Stimulated activated CD4-positive, alpha-beta T cell treated with anti-CD3 and anti-CD28 coated beads, Interleukin-2, amount 100 ng/mL, for 24 hours (primary cell): Measurements from ENCODE around the gene CSTF1.
"Not testable (repeated sequence)": the region's sequence is repeated elsewhere in the genome, so short reads cannot be mapped to it uniquely, and the experiment has no call there.

Source experiments
- DNase-seq, 2 donors: peaks; one replicate each; pipeline ENCODE4 v3.0.0-alpha.2; 2020

Gene CSTF1

DNA sequence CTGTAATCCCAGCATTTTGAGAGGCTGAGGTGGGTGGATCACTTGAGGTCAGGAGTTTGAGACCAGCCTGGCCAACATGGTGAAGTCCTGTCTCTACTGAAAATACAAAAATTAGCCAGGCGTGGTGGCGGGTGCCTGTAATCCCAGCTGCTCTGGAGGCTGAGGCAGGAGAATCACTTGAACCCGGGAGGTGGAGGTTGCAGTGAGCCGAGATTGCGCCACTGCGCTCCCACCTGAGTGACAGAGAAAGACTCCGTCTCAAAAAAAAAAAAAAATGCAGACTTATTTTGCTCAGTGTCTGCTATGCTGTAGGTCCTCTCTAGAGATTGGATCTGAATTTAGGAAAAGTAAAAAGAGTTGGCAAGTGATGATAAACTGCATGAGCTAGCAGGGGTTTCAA, 18.8 kb downstream of the CSTF1 start:
- DNase-seq: not testable (repeated sequence)

DNA sequence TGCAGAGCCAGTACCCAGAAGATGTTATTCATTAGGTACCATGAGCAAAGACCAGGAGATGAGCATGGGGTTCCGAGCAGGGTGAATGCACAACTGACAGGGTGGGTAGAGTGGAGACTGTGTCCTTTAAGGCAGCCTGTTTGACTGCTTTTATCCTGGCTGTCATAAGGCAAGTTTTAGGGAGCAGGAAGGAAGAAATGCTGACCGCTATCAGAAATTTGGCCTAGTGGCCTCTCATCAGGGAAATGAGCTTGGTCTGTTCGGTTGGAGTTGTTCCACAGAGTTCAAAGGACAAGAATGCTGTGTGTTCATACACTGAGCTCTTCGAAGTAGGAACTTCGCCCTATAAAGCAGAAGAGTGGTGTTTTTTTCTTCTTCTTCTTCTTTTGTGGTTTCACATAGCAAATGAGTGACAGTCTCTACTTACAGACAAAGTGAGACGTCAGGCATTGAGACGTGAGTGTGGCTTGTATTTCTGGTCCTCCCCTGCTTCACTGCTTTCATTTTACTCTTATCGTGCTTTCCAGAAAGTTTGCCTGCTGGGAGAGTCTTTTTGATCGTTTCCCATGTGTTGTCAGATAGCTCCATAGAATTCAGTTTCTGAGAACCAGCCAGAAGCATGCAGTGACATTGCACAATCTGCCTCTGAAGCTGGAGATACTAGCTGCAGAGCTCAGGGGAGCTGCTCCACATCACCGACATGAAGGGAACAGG, 19.5 kb downstream of the CSTF1 start, which contains the start of gene CASS4:
TSS of gene CASS4 (plus strand) at position 502 of the 714 bp plus-strand sequence. CDS start at position 701, 199 bp downstream.
- peak; percentile 32 to 34 for DNase-seq

DNA sequence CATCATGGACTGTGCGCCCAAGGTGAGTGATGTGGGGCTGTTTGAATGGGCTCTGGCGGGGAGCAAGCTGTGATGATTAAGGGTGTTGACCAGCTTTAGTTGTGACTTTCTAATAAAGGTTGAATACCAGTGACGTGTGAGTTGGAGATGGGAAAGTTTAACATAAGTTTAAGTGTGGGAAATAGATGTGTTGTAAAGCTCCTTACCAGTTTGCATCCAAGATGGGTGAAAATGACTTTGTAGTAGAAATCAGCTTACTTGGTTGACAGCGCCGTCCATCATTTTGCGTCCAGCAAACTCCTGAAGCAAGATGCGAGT, 20.0 kb downstream of the CSTF1 start:
- DNase-seq: no peak

- no peak for DNase-seq
Measured at GRCh38 chr20:56412949-56413348, 20.5 kb downstream of the CSTF1 start.

DNA sequence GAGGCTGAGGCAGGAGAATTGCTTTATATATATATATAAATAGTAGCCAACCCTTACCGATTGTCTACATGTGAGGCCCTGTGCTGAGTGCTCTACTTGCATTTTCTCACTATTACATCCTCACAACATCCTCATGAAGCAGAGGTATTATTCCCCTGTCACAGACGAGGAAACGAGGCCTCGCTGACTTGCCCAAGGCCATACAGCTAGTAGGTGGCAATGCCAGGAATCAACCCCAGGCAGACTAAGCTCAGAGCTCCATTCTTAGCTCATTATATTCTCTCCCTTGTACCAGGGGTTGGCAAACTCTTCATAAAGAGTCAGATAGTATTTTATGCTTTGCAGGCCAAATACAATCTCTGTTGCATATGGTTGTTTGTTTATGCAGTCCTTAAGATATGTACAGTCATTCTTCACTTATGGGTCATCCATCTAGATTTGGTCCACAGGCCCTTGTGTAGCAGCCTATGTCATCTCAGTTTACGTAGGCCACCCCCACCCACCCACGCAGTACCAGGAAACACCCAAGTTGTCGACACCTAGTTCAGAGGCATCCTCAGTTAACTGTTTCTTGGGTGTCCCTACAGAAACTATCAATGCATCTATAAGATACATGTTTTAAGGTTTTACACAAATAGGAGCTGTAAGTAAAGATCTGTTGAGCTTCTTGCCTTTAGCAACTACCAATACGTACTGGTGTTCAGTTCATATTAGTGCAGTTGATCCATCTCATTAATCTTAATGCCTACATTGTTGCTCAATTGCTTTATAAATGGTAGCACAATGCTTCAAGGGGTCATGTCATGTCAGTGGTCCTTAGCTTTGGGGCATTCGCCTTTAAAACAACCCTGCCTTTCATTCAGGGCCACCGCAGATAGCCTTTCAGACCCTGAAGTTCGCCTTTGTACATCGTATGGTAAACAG, 22.7 kb downstream of the CSTF1 start:
- DNase-seq: peak; percentile 62 to 66

GRCh38 chr20:56417402-56417801, 25.0 kb downstream of the CSTF1 start:
- DNase-seq: no peak

GRCh38 chr20:56417911-56418310, 25.5 kb downstream of the CSTF1 start:
- DNase-seq: no peak

- no peak for DNase-seq
Measured at GRCh38 chr20:56418385-56418861, 26.0 kb downstream of the CSTF1 start.

GRCh38 chr20:56420028-56420427, 27.6 kb downstream of the CSTF1 start:
- DNase-seq: no peak

DNA sequence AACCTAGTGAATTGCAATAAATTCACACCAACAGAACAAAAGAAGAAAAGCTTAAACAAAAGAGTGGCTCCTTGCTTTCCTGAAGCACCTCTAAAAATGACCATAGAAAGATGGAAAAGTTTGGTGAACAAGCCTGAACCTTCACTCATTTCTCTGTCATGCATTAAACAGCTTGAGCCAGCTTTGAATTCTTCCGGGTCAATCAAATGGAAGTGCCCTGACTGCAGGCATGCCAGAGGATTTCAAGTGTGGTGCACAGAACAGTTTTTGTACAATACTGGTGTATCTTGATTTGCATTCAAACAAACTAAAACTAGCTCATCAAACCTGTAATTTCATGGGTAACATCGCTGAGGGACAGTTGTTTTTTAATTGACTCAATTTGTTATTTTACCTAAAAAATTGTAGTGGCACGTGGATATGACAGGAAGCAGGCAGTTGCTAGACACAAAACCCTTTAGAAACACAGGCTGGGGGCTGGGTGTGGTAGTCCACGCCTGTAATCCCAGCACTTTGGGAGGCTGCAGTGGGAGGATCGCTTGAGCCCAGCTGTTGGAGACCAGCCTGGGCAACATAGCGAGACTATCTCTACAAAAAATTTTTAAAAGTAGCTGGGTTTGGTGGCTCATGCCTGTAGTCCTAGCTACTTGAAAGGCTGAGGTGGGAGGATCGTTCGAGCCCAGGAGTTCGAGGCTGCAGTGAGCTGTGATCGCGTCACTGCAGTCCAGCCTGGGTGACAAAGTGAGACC, 28.7 kb downstream of the CSTF1 start:
- no peak for DNase-seq

- no peak for DNase-seq
Measured at GRCh38 chr20:56422076-56422823, 29.8 kb downstream of the CSTF1 start.

DNA sequence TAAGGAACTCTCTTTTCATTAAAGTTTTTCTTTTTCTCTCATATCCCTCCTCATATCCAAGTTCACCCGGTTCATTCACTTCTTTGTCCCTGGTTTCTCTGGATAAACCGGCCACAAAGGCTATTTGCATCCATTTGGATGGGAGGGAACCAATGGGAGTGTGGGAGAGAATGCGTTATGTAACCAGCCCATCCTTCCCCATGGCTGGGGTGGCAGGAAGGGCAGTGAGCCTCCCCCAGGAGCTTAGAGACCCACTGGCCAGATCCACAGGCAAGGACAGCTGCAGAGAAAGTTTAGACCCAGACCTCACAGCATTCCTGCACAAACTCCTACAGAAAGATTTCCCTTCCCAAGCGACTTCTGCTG, 30.4 kb downstream of the CSTF1 start:
- DNase-seq: no peak

- DNase-seq: no peak
Measured at GRCh38 chr20:56423211-56423610, 30.8 kb downstream of the CSTF1 start.

- DNase-seq: no peak
Measured at GRCh38 chr20:56423886-56424285, 31.4 kb downstream of the CSTF1 start.

DNA sequence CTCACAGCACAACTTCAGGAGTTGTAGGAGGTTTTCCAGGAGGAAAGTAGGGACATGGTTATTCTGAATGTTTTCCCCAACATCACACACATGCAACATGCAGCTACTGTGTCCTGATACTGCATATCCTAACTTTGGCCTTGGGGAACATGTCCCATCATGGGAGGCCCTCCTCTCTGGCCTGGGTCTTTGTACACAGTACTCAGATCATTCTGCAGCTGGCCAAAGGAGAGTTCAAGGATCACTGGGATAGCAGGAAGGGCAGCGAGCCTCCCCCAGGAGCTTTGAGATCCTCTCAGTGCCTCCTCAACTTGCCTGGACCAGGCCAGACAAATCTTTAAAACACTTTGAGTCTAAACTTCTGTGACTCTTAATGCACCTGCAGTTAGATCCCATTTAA, 32.5 kb downstream of the CSTF1 start:
- DNase-seq: no peak

DNA sequence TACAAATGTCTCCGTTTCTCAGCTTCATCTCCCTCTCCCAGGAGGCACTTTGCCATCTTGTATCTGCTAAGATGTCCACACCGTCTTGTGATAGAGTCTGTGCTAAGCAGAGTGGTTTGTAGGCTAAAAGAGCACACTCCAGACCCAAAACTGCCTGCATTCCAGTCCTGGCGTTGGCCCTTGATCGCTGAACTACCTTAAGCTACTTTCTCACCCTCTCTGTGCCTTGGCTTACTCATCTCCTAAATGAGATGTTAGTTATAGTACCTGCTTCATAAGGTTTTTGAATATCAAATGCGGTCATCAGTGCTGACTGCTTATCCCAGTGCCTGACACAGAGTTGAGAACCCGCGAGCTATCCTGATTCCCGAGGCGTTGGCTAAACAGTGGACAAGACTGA, 33.6 kb downstream of the CSTF1 start:
- no peak for DNase-seq

- no peak for DNase-seq
Measured at GRCh38 chr20:56426926-56427325, 34.5 kb downstream of the CSTF1 start.

GRCh38 chr20:56427797-56428196, 35.4 kb downstream of the CSTF1 start:
- DNase-seq: no peak

GRCh38 chr20:56428410-56428809, 36.0 kb downstream of the CSTF1 start:
- DNase-seq: no peak

GRCh38 chr20:56428881-56429280, 36.4 kb downstream of the CSTF1 start:
- DNase-seq: no peak

DNA sequence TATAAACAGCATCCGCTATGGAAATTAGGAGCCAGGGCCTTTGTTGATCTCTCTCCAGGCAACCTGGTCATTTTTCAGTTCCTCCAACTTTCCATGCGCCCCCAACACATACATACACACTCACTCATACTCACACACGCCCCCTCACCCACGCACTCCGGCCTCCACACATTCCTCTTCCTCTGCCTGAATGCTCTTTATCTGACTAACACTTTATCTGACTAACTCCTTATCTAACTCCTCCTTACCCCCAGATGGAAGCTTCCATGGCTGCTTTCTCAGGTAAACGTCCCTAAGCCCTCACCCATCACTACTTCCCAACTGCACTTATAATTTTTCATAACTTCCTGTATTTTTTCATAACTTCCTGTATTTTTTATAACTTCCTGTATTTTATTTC, 37.1 kb downstream of the CSTF1 start:
- peak; percentile 57 to 60 for DNase-seq

- DNase-seq: no peak
Measured at GRCh38 chr20:56429941-56430340, 37.5 kb downstream of the CSTF1 start.

DNA sequence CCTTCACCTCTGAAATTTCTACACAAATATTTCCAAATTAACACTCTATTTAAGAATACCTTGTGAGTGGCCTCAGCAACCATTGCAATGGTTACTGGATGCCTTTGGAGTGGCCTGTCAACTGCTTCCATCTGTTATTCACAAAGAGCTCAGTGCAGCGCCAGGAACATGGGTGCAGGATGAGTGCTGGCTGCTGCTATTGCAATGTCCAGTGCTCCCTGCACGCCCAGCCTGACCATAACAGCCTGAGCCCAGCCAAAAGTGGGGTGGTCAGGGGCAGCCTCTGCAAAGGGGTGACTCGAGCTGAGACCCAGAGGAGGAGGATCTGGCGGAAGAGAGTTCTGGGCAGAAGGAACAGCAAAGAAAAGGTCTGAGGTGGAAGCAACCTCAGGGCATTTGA, 38.0 kb downstream of the CSTF1 start:
- DNase-seq: no peak
